Ovary (tissue), 3 donors: ENCODE results near the gene DTX1.

ENCODE experiments used
- CTCF ChIP-seq, 3 donors: fragments of 450-650 bp in 2 of 3; fragments of 200-600 bp in 1 of 3; IDR thresholded peaks; one replicate each; pipeline versions ENCODE4 v1.5.1 to v1.8.0; 2016 to 2022; ENCODE audit warnings: antibody characterized with exemption in 3 of 3, mild to moderate bottlenecking in 1 of 3
- EP300 ChIP-seq: sonication (generic); formaldehyde crosslinking; IDR thresholded peaks from one replicate; pipeline ENCODE4 v1.6.1; 2017; ENCODE audit warnings: antibody characterized with exemption
- donor health status: DM: no; HTN: no; CAD: no.

DNA sequence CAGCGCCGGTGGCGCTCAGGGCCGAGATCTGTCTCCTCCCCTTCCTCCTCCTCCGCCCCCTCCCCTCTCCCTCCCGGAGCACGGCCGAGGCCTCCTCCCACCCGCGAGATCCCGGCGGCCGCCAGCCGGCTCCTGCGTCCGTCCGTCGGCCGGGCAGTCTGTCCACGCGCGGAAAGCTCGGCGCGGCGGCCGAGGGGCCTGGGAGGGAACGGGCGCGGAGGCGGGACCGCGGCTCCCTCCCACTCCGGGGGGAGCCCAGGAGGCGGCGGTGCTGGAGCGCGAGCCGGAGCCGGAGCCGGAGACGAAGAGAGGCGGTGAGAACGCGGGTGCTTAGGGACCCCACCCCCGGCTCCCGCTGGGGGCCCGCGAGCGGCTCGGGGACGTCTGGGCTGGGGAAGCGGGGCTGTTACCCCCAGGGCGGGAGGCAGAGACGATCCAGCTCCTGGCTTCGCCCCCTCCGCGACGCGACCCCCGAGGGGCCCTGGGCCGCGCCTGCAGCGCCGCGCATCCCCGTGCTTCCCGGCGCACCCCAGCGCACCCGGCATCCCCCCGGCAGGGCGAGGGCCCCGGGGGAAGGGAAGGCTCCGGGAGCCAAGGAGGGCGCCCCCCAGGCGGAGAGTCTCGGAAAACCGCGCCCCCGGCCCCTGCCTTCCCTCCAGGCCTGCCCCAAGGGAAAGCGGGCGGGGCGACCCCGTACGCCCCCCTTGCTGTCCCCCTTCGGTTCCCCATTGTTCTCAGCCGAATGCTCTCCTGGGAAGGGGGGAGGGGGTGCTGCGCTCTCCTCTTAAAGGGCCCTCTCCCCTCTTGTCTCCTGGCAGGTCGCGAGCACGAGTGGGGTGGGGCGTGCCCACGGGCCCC is at the start of gene DTX1:
- TF ChIP-seq CTCF (IDR thresholded peaks at IDR 0.05) (no peak), EP300 (no peak)
